Activated effector memory CD4-positive, alpha-beta T cell treated with Interleukin-2 at 50 U/mL for 16 hours (primary cell): ENCODE results near the gene SMIM20.

Experiments
- DNase-seq: peaks from one replicate; pipeline ENCODE4 v3.0.0-alpha.2; 2020

SMIM20 gene

GRCh38 chr4:25962393-25962792 lies 48.4 kb downstream of the SMIM20 start:
- no peak for DNase-seq

GRCh38 chr4:25965629-25966028 lies 51.6 kb downstream of the SMIM20 start:
- DNase-seq = no peak

DNA sequence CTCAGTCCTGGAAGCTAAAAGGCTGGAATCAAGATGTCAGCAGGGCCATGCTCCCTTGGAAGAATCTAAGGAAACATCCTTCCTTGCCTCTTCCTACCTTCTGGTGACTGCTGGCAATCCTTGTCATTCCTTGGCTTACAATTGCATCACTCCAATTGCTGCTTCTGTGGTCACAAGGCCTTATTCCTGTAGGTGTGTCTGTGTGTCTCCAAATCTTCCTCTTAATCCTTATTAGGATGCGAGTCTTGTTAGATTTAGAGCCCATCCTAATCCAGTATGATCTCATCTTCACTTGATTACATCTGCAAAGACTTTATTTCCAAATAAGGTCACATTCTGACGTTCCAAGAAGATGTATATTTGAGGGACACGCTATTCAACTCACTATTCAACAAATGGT lies 52.2 kb downstream of the SMIM20 start:
- DNase-seq = no peak

- no peak for DNase-seq
Measured at GRCh38 chr4:25969374-25970155, 55.5 kb downstream of the SMIM20 start.

DNA sequence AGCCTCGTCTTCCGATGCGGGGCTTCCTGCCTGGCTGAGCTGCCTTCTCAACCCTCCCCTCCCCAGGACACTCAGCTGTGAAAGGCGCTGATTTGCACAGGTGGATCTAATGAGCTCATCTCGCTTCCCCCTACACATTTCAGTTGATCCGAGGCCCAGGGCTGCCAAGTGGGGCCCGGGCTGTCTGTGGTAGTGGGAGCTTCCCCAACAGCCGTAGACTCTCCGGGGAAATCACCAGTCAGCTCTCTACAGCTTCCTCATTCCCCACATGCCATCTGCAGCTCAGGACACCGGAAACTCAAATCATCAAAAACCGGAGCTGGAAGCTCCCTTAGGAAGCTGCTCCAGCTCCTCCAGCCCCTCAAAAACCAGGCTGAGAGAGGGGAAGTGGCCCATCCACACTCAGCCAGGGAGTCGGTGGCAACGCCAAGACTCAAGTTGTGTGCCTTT lies 56.2 kb downstream of the SMIM20 start:
- no peak for DNase-seq

- no peak for DNase-seq
Measured at GRCh38 chr4:25970691-25971432, 56.8 kb downstream of the SMIM20 start.

DNA sequence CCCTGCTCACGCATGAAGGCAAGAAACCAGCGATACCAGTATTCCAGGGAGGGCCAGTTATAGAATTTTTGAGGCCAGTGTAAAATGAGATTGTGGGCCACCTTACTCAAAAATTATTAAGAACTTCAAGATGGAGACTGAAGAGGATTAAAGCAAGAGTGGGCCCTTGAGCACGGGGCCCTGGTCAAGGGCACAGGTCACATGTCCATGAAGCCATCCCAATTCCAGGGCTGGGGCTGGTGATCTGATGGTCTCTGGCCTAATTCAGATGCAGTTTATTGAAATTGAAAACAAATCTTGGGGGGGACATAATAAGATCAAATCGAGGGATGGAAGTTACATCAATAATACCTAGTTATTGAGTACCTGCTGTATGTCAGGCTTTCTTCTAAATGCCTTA lies 58.3 kb downstream of the SMIM20 start:
- DNase-seq = no peak

DNA sequence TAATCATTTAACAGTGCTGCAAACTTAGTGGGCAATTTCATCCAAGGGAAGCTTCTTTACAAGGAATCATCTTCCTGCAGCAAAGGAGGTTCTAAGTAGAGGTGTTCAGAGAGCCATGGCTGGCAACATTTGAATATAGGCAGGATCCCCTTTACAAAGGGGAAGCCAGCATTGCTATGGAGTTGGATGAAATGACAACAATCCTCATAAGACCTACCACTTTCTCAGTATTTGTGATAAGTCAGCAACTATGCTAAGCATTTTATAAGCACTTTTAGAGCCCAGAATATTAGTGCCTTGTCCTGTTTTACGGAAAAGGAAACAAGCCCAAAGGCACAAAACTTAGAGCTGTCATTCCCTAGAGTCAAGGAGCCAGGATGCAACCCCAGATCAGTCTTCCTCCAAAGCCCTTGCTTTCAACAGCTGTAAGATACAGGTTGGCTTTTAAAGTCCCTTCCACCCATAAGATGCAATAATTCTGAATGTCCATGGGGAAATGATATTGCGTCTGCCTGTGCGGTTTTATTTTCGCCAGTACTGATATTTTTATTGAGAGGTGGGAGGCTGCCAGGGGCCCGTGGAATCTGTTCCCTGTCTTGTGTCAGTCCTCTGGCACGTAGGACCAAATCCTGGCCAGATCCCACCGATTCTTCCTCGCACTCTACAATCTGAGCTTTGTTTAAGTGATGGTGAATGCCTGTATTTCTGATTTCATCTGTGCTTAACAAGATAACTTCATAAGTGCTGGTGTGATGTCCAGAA lies 59.1 kb downstream of the SMIM20 start:
- no peak for DNase-seq

DNA sequence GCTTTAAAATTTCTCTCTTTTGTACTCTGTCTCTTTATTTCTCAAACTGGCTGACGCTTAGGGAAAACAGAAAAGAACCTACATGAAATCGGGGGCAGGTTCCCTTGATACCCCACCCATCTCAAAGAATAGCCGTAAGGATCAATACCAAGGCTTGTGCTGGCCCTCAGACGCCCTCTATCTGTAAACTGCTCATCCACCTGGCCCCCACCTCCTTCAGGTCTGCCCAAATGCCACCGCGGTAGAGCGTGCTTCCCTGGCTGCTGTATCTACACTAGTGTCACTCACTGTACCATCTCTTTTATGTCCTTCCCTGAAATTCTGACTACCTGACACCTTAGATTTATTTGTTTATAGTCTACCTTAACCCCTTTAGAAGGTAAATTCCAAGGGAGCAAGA lies 62.8 kb downstream of the SMIM20 start:
- no peak for DNase-seq

- no peak for DNase-seq
Measured at GRCh38 chr4:25977397-25978170, 63.6 kb downstream of the SMIM20 start.

GRCh38 chr4:25978327-25978726 lies 64.3 kb downstream of the SMIM20 start:
- no peak for DNase-seq
